ENCODE measurements around the gene CARNS1. TPM values are rescaled to one million over a fixed set of nuclear protein-coding genes. Genes with fewer than 3 reads are reported as not detected.
A peak's percentile ranks its signal among the peaks of the same experiment; 100 is the strongest.

Gene CARNS1
- total and polyA plus RNA-seq, 2 of the 8 experiments (the other 6 are each of a cell fraction or from before 2014, with no cell fraction given): 0.82 to 1.1 TPM

DNA sequence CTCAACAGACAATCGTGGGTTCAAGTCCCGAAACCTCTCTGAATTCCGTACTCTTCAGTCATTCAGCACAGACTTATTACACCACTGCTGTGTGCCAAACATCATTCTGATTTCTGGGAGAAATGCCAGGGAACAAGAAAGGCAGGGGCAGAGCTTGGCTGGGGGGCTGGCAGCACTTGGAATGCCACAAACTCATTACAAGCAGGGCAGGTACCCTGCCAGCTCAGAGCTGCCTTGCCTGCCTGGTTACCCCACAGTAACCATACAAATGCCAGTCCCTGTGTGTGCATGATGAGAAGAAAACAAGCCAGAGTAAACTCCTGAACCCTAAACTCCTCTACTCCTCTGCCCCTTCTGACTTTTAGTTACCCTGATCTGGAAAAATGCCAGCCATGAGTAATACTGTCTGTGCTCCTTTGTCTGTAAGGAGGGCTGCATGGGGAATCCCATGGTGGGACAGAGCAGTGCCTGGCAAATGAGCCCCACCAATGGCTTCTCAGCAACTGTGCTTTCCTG lies 30.6 kb upstream of the CARNS1 start:
- Histone ChIP-seq H3K4me3 (ENCODE audit: extremely low read depth in 1 of 4, insufficient read depth in 2 of 4, low read depth in 3 of 4, low read length in 4 of 4) (no peak overlapping the region), H3K23ac (ENCODE audit: insufficient read length) (no peak overlapping the region), H3K4me2 (ENCODE audit: insufficient read depth in 1 of 2, low read depth in 2 of 2, low read length in 2 of 2) (no peak overlapping the region), H3K27ac (ENCODE audit: low read depth, low read length) (no peak overlapping the region), H3K4ac (replicated peaks; ENCODE audit: insufficient read length, low read depth, low read length) (no peak overlapping the region), H4K8ac (ENCODE audit: extremely low read depth, insufficient read depth, low read length) (no peak overlapping the region), H3K79me2 (ENCODE audit: control insufficient read depth in 1 of 2, insufficient read depth in 2 of 2, low read length in 2 of 2) (no peaks in the 10 kb centered on the region), H3K18ac (ENCODE audit: extremely low read depth, low read length) (no peak overlapping the region), H2BK120ac (replicated peaks; ENCODE audit: low read depth, low read length) (no peak overlapping the region), H3K9ac (replicated peaks in 1 of 4; ENCODE audit: extremely low read depth in 1 of 4, low read depth in 3 of 4, low read length in 3 of 4) (no peak overlapping the region), H3K14ac (ENCODE audit: insufficient read length) (no peak overlapping the region), H2AK5ac (ENCODE audit: low read depth, low read length) (no peak overlapping the region), H3K9me3 (ENCODE audit: insufficient read depth in 2 of 2, low read depth in 1 of 2, low read length in 1 of 2) (no peaks in the 10 kb centered on the region), H2BK20ac (ENCODE audit: low read length) (no peak overlapping the region), H4K20me1 (replicated peaks in 1 of 2; ENCODE audit: control insufficient read depth in 1 of 2, insufficient read depth in 2 of 2, low read length in 2 of 2) (peaks cover 0 to 2% of the 10 kb centered on the region in 2 experiments), H4K91ac (replicated peaks; ENCODE audit: insufficient read length, low read length) (no peak overlapping the region), H3K79me1 (ENCODE audit: low read depth, low read length) (no peaks in the 10 kb centered on the region), H2AFZ (ENCODE audit: low read length) (no peak overlapping the region), H3K23me2 (ENCODE audit: low read depth, low read length) (no peaks in the 10 kb centered on the region), H3K36me3 (ENCODE audit: control insufficient read depth in 2 of 4, insufficient read depth in 4 of 4, low read length in 3 of 4) (no peaks in the 10 kb centered on the region), H3K4me1 (replicated peaks in 1 of 4; ENCODE audit: control insufficient read depth in 3 of 4, insufficient read depth in 4 of 4, low read length in 3 of 4) (peaks cover 0 to 4% (median 3%) of the 10 kb centered on the region in 4 experiments; a peak in 3 of 7 replicates), H2BK12ac (ENCODE audit: low read depth, low read length) (no peak overlapping the region), H2BK15ac (ENCODE audit: low read length) (0 out of 2 replicates have a peak overlapping the region, but pooled peaks have one; percentile 16), H2BK5ac (ENCODE audit: low read depth, low read length) (no peak overlapping the region), H3K27me3 (replicated peaks in 1 of 4; ENCODE audit: control insufficient read depth in 3 of 4, extremely low read depth in 1 of 4, insufficient read depth in 3 of 4, low read length in 3 of 4) (peaks cover 0 to 11% (median 6%) of the 10 kb centered on the region in 4 experiments; a peak in 4 of 7 replicates), H4K5ac (ENCODE audit: insufficient read length, low read depth, low read length) (no peak overlapping the region), H3K56ac (replicated peaks; ENCODE audit: insufficient read length, low read depth, low read length) (no peak overlapping the region)
- no peak for DNase-seq (ENCODE audit: low read depth in 1 of 2, low spot score in 2 of 2)
- WGBS, 2 experiments (ENCODE audit: extremely low coverage in 1 of 2, insufficient coverage in 1 of 2, insufficient read length in 1 of 2, insufficient replicate concordance in 2 of 2, low coverage in 1 of 2, low lambda C conversion rate in 2 of 2, missing lambda C conversion rate in 1 of 2): 86% methylated on average over 3 of the region's 3 CpGs; no CpG with 5 or more reads in 1 of the 2 experiments
- ChIA-PET POLR2A (ENCODE audit: partially characterized antibody) (interaction anchor here (1.0 kb wide), 1 partner anchor 24 kb away, joined by 3 read pairs; no protein-coding TSS in a partner anchor), CTCF (ENCODE audit: partially characterized antibody) (interaction anchor here (1.4 to 34.8 kb wide), 6 partner anchors 12 to 123 kb away, joined by 4 to 1305 read pairs (median 22); partner anchors contain the start of genes CLCF1, POLD4 and SSH3)
- FAIRE-seq: no peak
- no peak for TF ChIP-seq RBBP5 (IDR thresholded peaks at IDR 0.05; ENCODE audit: borderline replicate concordance, low read depth, low read length)
- no peak for TF ChIP-seq PHF8 (conservative IDR thresholded peaks at IDR 0.05; ENCODE audit: low read depth, low read length)
- TF ChIP-seq SIN3A (conservative IDR thresholded peaks at IDR 0.05 in 1 of 2, IDR thresholded peaks at IDR 0.05 in 1 of 2; ENCODE audit: low read depth in 1 of 2, low read length in 2 of 2): no peak
- no peak for TF ChIP-seq POLR2A (IDR thresholded peaks at IDR 0.05; ENCODE audit: control extremely low read depth in 1 of 2, low read depth in 2 of 2, low read length in 2 of 2)
- no peak for TF ChIP-seq NANOG (IDR thresholded peaks at IDR 0.05; ENCODE audit: insufficient read depth, low read depth, low read length, poor library complexity, severe bottlenecking)
- TF ChIP-seq CHD1 (IDR thresholded peaks at IDR 0.05; ENCODE audit: low read depth, low read length): no peak
